Measurements from ENCODE around the gene GNGT2. TPM values are rescaled to one million over a fixed set of nuclear protein-coding genes. Genes with fewer than 3 reads are reported as not detected.

Gene GNGT2
- total RNA-seq, 2 donors from 2014 or later, result 1.1 TPM; not detected in 1

GRCh38 chr17:49247944-49248343, 37.6 kb upstream of the GNGT2 start:
- Histone ChIP-seq H3K9me3 (ENCODE audit: control insufficient read depth, low read length) (no peaks in the 10 kb centered on the region), H3K9ac (ENCODE audit: extremely low read depth, low read length, poor library complexity, severe bottlenecking) (no peak overlapping the region), H3K4me1 (ENCODE audit: control insufficient read depth, insufficient read depth, low read length) (no peaks in the 10 kb centered on the region), H3K27ac (ENCODE audit: low read depth, low read length) (no peak overlapping the region), H3K36me3 (ENCODE audit: control insufficient read depth, insufficient read depth, low read length) (no peaks in the 10 kb centered on the region), H3K4me3 (ENCODE audit: low read length) (no peak overlapping the region), H3K27me3 (ENCODE audit: control insufficient read depth, insufficient read depth, low read length, poor library complexity, severe bottlenecking) (no peaks in the 10 kb centered on the region)
- TF ChIP-seq, protein P1, sequence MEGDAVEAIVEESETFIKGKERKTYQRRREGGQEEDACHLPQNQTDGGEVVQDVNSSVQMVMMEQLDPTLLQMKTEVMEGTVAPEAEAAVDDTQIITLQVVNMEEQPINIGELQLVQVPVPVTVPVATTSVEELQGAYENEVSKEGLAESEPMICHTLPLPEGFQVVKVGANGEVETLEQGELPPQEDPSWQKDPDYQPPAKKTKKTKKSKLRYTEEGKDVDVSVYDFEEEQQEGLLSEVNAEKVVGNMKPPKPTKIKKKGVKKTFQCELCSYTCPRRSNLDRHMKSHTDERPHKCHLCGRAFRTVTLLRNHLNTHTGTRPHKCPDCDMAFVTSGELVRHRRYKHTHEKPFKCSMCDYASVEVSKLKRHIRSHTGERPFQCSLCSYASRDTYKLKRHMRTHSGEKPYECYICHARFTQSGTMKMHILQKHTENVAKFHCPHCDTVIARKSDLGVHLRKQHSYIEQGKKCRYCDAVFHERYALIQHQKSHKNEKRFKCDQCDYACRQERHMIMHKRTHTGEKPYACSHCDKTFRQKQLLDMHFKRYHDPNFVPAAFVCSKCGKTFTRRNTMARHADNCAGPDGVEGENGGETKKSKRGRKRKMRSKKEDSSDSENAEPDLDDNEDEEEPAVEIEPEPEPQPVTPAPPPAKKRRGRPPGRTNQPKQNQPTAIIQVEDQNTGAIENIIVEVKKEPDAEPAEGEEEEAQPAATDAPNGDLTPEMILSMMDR (conservative IDR thresholded peaks at IDR 0.05), result no peak
- no peak for DNase-seq
- Mint-ChIP-seq H3K36me3 (ENCODE audit: low read depth) (no peaks in the 10 kb centered on the region), H3K4me1 (peaks cover 1% of the 10 kb centered on the region), H3K9me3 (no peaks in the 10 kb centered on the region), H3K27ac (no peak overlapping the region), H3K4me3 (no peak overlapping the region), H3K27me3 (ENCODE audit: insufficient read depth) (no peaks in the 10 kb centered on the region)
- 95 to 96% methylated on average over 7 of the region's 7 CpGs for WGBS, 2 experiments (ENCODE audit: insufficient coverage in 1 of 2, insufficient read length in 1 of 2)

GRCh38 chr17:49244839-49245238, 34.5 kb upstream of the GNGT2 start:
- Mint-ChIP-seq H3K27me3 (ENCODE audit: insufficient read depth) (no peaks in the 10 kb centered on the region), H3K9me3 (no peaks in the 10 kb centered on the region), H3K4me3 (no peak overlapping the region), H3K36me3 (ENCODE audit: low read depth) (no peaks in the 10 kb centered on the region), H3K27ac (no peak overlapping the region), H3K4me1 (no peaks in the 10 kb centered on the region)
- no peak overlapping the region for H3K4me3 ChIP-seq (ENCODE audit: low read length)
- H3K9ac ChIP-seq (ENCODE audit: extremely low read depth, low read length, poor library complexity, severe bottlenecking), result no peak overlapping the region
- 93 to 97% methylated on average over 3 to 4 of the region's 4 CpGs for WGBS, 2 experiments (ENCODE audit: insufficient coverage in 1 of 2, insufficient read length in 1 of 2)
- H3K27ac ChIP-seq (ENCODE audit: low read depth, low read length), result no peak overlapping the region
- no peak for DNase-seq
- TF ChIP-seq, protein P1 (conservative IDR thresholded peaks at IDR 0.05), result no peak
- no peaks in the 10 kb centered on the region for H3K27me3 ChIP-seq (ENCODE audit: control insufficient read depth, insufficient read depth, low read length, poor library complexity, severe bottlenecking)
- no peaks in the 10 kb centered on the region for H3K9me3 ChIP-seq (ENCODE audit: control insufficient read depth, low read length)
- no peaks in the 10 kb centered on the region for H3K36me3 ChIP-seq (ENCODE audit: control insufficient read depth, insufficient read depth, low read length)
- no peaks in the 10 kb centered on the region for H3K4me1 ChIP-seq (ENCODE audit: control insufficient read depth, insufficient read depth, low read length)

DNA sequence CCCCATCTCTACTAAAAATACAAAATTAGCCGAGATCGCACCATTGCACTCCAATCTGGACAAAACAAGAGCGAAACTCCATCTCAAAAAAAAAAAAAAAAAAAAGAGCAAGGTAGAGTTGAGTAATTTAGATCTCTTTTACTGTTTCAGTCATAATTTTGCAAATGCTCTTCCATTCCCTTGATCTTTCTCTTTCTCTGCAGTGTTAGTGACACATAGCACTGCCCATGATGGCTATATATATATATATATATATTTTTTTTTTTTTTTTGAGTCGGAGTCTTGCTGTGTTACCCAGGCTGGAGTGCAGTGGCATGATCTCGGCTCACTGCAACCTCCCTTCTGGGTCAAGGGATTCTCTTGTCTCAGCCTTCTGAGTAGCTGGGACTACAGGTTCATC, 32.4 kb upstream of the GNGT2 start:
- no peaks in the 10 kb centered on the region for H3K36me3 Mint-ChIP-seq (ENCODE audit: low read depth)
- Histone ChIP-seq H3K9ac (ENCODE audit: extremely low read depth, low read length, poor library complexity, severe bottlenecking) (no peak overlapping the region), H3K27ac (ENCODE audit: low read depth, low read length) (no peak overlapping the region), H3K27me3 (ENCODE audit: control insufficient read depth, insufficient read depth, low read length, poor library complexity, severe bottlenecking) (no peaks in the 10 kb centered on the region), H3K4me1 (ENCODE audit: control insufficient read depth, insufficient read depth, low read length) (no peaks in the 10 kb centered on the region), H3K36me3 (ENCODE audit: control insufficient read depth, insufficient read depth, low read length) (no peaks in the 10 kb centered on the region), H3K4me3 (ENCODE audit: low read length) (no peak overlapping the region), H3K9me3 (ENCODE audit: control insufficient read depth, low read length) (no peaks in the 10 kb centered on the region)
- 95 to 100% methylated on average over 1 to 5 of the region's 5 CpGs for WGBS, 2 experiments (ENCODE audit: insufficient coverage in 1 of 2, insufficient read length in 1 of 2)
- H3K27ac Mint-ChIP-seq, result no peak overlapping the region
- TF ChIP-seq, protein P1 (conservative IDR thresholded peaks at IDR 0.05), result no peak
- H3K27me3 Mint-ChIP-seq (ENCODE audit: insufficient read depth), result no peaks in the 10 kb centered on the region
- no peaks in the 10 kb centered on the region for H3K4me1 Mint-ChIP-seq
- no peaks in the 10 kb centered on the region for H3K9me3 Mint-ChIP-seq
- no peak overlapping the region for H3K4me3 Mint-ChIP-seq
- no peak for DNase-seq

Data from endodermal cell (in vitro differentiated cells).